ENCODE measurements around the gene MDFI.

DNA sequence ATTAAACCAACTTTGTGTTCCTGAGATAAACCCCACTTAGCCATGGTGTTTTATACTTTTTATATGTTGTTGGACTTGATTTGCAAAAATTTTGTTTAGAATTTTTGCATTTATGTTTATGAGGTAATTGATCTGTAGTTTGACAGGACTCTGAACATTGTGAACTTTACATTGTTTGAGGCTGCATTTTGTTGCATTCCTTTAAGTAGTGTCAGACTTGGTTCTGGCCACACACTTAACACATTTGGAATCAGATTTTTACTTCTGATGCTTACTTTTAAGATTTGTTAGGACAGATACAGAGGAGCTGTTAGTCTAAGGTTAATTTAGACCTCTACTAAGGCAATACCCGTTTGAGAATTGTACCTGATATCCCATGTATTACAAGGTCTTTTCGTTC lies 16.5 kb upstream of the MDFI start:
- TF ChIP-seq EZH2phosphoT487 (IDR thresholded peaks at IDR 0.05; ENCODE audit: insufficient read depth, low read depth) (no peak), EZH2 (IDR thresholded peaks at IDR 0.05; ENCODE audit: insufficient read depth, poor library complexity, severe bottlenecking) (no peak)
